Endothelial cell of umbilical vein (primary cell): Measurements from ENCODE around the gene TBC1D10A. TPM values are rescaled to one million over a fixed set of nuclear protein-coding genes. Genes with fewer than 3 reads are reported as not detected.

ENCODE experiments used
- BruUV-seq: library from RNA; stranded (reverse); fragments of 400-500 nt; replicated peaks from 2 replicates; lab custom pipeline; 2021; lab: Mats Ljungman, UMichigan
- CTCF ChIA-PET: fragments of 300-600, 350-600 bp; sonication (Branson Sonifier 250); formaldehyde crosslinking; loops from one replicate; lab custom pipeline; 2021; ENCODE audit warnings: antibody characterized with exemption, inconsistent platforms; lab: Charles Lee
- POLR2A ChIA-PET: fragments of 300-600, 350-600 bp; sonication (Branson Sonifier 250); formaldehyde crosslinking; loops from one replicate; lab custom pipeline; 2021; ENCODE audit warnings: antibody characterized with exemption, inconsistent platforms; lab: Charles Lee
- DNase-seq: peaks from one replicate; pipeline ENCODE4 v3.0.0-alpha.2; 2011; ENCODE audit warnings: low read depth, low spot score
- FAIRE-seq: peaks from 2 replicates; lab custom pipeline; 2011; peaks lifted over from hg19 to GRCh38; lab: Jason Lieb, UNC
- H2AFZ ChIP-seq: 2 replicates; pipeline ENCODE4 v1.6.0; 2012; ENCODE audit warnings: low read depth, low read length, control low read depth, inconsistent platforms
- H3K27ac ChIP-seq: 2 replicates; pipeline ENCODE4 v1.5.1; 2011; ENCODE audit warnings: low read depth, mild to moderate bottlenecking, control low read depth, low read length, moderate library complexity; ENCODE audit not compliant: insufficient read depth
- H3K27me3 ChIP-seq, 2 experiments: 2 replicates each; pipeline versions ENCODE4 v1.6.0 to v1.6.1; 2011; ENCODE audit warnings: low read length in 2 of 2, mixed read lengths in 1 of 2; ENCODE audit not compliant: control insufficient read depth in 2 of 2, insufficient read depth in 2 of 2
- H3K36me3 ChIP-seq, 2 experiments: 2 replicates in 1 of 2; 3 replicates in 1 of 2; pipeline ENCODE4 v1.5.1; 2011; ENCODE audit warnings: low read length in 2 of 2, mild to moderate bottlenecking in 1 of 2, moderate library complexity in 1 of 2; ENCODE audit not compliant: control insufficient read depth in 2 of 2, insufficient read depth in 2 of 2; ENCODE audit errors: extremely low read depth in 1 of 2
- H3K4me1 ChIP-seq: 3 replicates; pipeline ENCODE4 v1.5.1; 2011; ENCODE audit warnings: mild to moderate bottlenecking, low read length; ENCODE audit not compliant: control insufficient read depth, insufficient read depth; ENCODE audit errors: extremely low read depth
- H3K4me2 ChIP-seq: 2 replicates; pipeline ENCODE4 v1.6.1; 2011; ENCODE audit warnings: low read length, control low read depth, mixed read lengths; ENCODE audit not compliant: insufficient read depth
- H3K4me3 ChIP-seq, 3 experiments: fragments of 200-600 bp in 1 of 3; sonication (generic), shearing (Covaris generic) in 1 of 3; replicated peaks in 1 of 3; 2 replicates each; pipeline ENCODE4 v1.5.1; 2011 to 2016; ENCODE audit warnings: control low read depth in 3 of 3, low read length in 3 of 3, mild to moderate bottlenecking in 2 of 3, inconsistent platforms in 1 of 3, low read depth in 1 of 3, moderate library complexity in 1 of 3; ENCODE audit not compliant: insufficient read depth in 1 of 3
- H3K79me2 ChIP-seq: 2 replicates; pipeline ENCODE4 v1.6.0; 2012; ENCODE audit warnings: low read length, inconsistent platforms; ENCODE audit not compliant: control insufficient read depth, insufficient read depth
- H3K9ac ChIP-seq: replicated peaks from 2 replicates; pipeline ENCODE3; 2011; ENCODE audit warnings: low read length, control low read depth; ENCODE audit not compliant: insufficient read depth; ENCODE audit errors: extremely low read depth
- H3K9me1 ChIP-seq: replicated peaks from 3 replicates; pipeline ENCODE4 v1.6.0; 2011; ENCODE audit warnings: mild to moderate bottlenecking, low read length; ENCODE audit not compliant: control insufficient read depth, insufficient read depth; ENCODE audit errors: extremely low read depth
- H3K9me3 ChIP-seq: replicated peaks from 2 replicates; pipeline ENCODE4 v1.5.1; 2012; ENCODE audit warnings: low read length, inconsistent platforms; ENCODE audit not compliant: control insufficient read depth, insufficient read depth
- H4K20me1 ChIP-seq: replicated peaks from 2 replicates; pipeline ENCODE3; 2011; ENCODE audit warnings: mild to moderate bottlenecking, low read length; ENCODE audit not compliant: control insufficient read depth, insufficient read depth; ENCODE audit errors: extremely low read depth
- EZH2 ChIP-seq: IDR thresholded peaks from 2 replicates; pipeline ENCODE4 v1.6.1; 2012; ENCODE audit warnings: borderline replicate concordance, low read depth, mild to moderate bottlenecking, moderate library complexity, low read length, inconsistent platforms; ENCODE audit not compliant: severe bottlenecking
- JUN ChIP-seq: IDR thresholded peaks from 2 replicates; pipeline ENCODE4 v1.6.1; 2011; ENCODE audit warnings: borderline replicate concordance, low read depth; ENCODE audit not compliant: insufficient read length, insufficient read depth
- MAX ChIP-seq: IDR thresholded peaks from 2 replicates; pipeline ENCODE4 v1.6.1; 2011; ENCODE audit not compliant: insufficient read depth, insufficient read length
- POLR2A ChIP-seq: IDR thresholded peaks from 2 replicates; pipeline ENCODE4 v1.6.1; 2012; ENCODE audit warnings: low read depth, mild to moderate bottlenecking, control low read depth, low read length
- POLR2AphosphoS5 ChIP-seq: IDR thresholded peaks from 2 replicates; pipeline ENCODE4 v1.6.1; 2012; ENCODE audit warnings: low read depth, mild to moderate bottlenecking, control low read depth, low read length, moderate library complexity; ENCODE audit not compliant: insufficient read depth
- dilution Hi-C: fragments of 300-500 bp; cut with MboI; formaldehyde crosslinking; loops from one replicate; pipeline ENCODE4 v1.15.0; 2019; ENCODE audit warnings: low sequenced_read_pairs; ENCODE audit not compliant: extremely low pct_ligation_motif_present
- intact Hi-C: fragments of 100-400 bp; cut with micrococcal nuclease; formaldehyde crosslinking; loops from one replicate; pipeline ENCODE4 v1.10.0; 2022
- polyA plus RNA-seq, 4 experiments: library from polyadenylated mRNA; depleted of rRNA in 3 of 4; stranded (reverse) in 3 of 4; unstranded in 1 of 4; fragments of >200 nt; gene quantifications; 2 replicates each; pipeline versions ENCODE4 v1.2.1 to v1.2.3, GENCODE V29; 2011 to 2012; ENCODE audit warnings: missing spikeins in 1 of 4
- total RNA-seq: library from RNA; stranded (reverse); gene quantifications from 2 replicates; pipeline ENCODE4 v1.2.3, GENCODE V29; 2021

The TBC1D10A gene
- total and polyA plus RNA-seq, 2 donors (not counting 3 experiments of a cell fraction or from before 2014, with no cell fraction given): 10.0 to 11.9 TPM

- Histone ChIP-seq H3K4me2 (peak within 1 kb of the TSS; percentile 98), H3K9me3 (no peaks in the 10 kb centered on the region), H3K79me2 (peaks cover 43% of the 10 kb centered on the region), H4K20me1 (no peaks in the 10 kb centered on the region), H3K27me3 (no peaks in the 10 kb centered on the region), H3K9ac (peak within 1 kb of the TSS; percentile 93), H2AFZ (peak within 1 kb of the TSS; percentile 67), H3K9me1 (no peaks in the 10 kb centered on the region), H3K4me1 (peaks cover 15% of the 10 kb centered on the region), H3K27ac (peak within 1 kb of the TSS; percentile 81), H3K4me3 (peak within 1 kb of the TSS; percentile 64 to 94 (median 84)), H3K36me3 (peaks cover 10 to 12% of the 10 kb centered on the region in 2 experiments)
- TF ChIP-seq POLR2AphosphoS5: peak; percentile 98
- peak; percentile 94 for TF ChIP-seq POLR2A
- no peak for TF ChIP-seq JUN
- TF ChIP-seq EZH2: no peak
- peak; percentile 35 for TF ChIP-seq MAX
- CTCF ChIA-PET: interaction anchor here (0.9 to 3.3 kb wide), 7 partner anchors 9 to 91 kb away, joined by 3 to 17 read pairs (median 4); partner anchors contain the start of gene RNF215
- FAIRE-seq: peak; percentile 91
- intact Hi-C loops: loop anchor here (1.0 to 2.0 kb wide), 3 partner anchors 30 to 160 kb away; partner anchors contain the start of gene TBC1D10A
- peak; percentile 95 for DNase-seq
- dilution Hi-C loops: no loop called here
- BruUV-seq: TSS peak; percentile 75
- POLR2A ChIA-PET: interaction anchor here (0.6 to 2.0 kb wide), 7 partner anchors 9 to 155 kb away, joined by 4 to 9 read pairs (median 4); partner anchors contain the start of genes CASTOR1 and RNF215
Observed at GRCh38 chr22:30356449-30357235, 29.9 kb upstream of the TBC1D10A start, which contains the start of the genes CCDC157 and SF3A1. Gene CCDC157, plus strand, starts transcription at chr22:30357007. Its CDS starts 8,994 bp downstream, at chr22:30366001. Gene SF3A1, minus strand, starts transcription at chr22:30356894. Its CDS starts 102 bp downstream, at chr22:30356792.
